C1 segment of cervical spinal cord (tissue), 14 donors: ENCODE results near the gene CACNA2D4.

Experiments
- DNase-seq, 14 donors: peaks; one replicate each; lab custom pipeline; 2025; lab: John Stamatoyannopoulos, UW

CACNA2D4 gene

GRCh38 chr12:1917172-1918070, 1.0 kb downstream of the CACNA2D4 start:
- DNase-seq: peak in 1 of 14 donors; percentile 28

- DNase-seq: peak in 2 of 14 donors; percentile 20 to 33
Observed at GRCh38 chr12:1916371-1917171, 1.9 kb downstream of the CACNA2D4 start.

- DNase-seq: no peak
Observed at GRCh38 chr12:1915082-1915968, 3.1 kb downstream of the CACNA2D4 start.

GRCh38 chr12:1914114-1914911, 4.1 kb downstream of the CACNA2D4 start:
- DNase-seq: no peak

- DNase-seq: no peak
Observed at GRCh38 chr12:1913377-1914113, 4.9 kb downstream of the CACNA2D4 start.

- no peak for DNase-seq
Observed at GRCh38 chr12:1912580-1913376, 5.7 kb downstream of the CACNA2D4 start.

- no peak for DNase-seq
Observed at GRCh38 chr12:1911598-1912575, 6.6 kb downstream of the CACNA2D4 start.

GRCh38 chr12:1910468-1910867, 8.0 kb downstream of the CACNA2D4 start:
- no peak for DNase-seq

GRCh38 chr12:1908758-1909157, 9.7 kb downstream of the CACNA2D4 start:
- no peak for DNase-seq

GRCh38 chr12:1907652-1908611, 10.5 kb downstream of the CACNA2D4 start:
- DNase-seq: no peak

- no peak for DNase-seq
Observed at GRCh38 chr12:1906579-1906978, 11.9 kb downstream of the CACNA2D4 start.

- no peak for DNase-seq
Observed at GRCh38 chr12:1904875-1905274, 13.6 kb downstream of the CACNA2D4 start.

GRCh38 chr12:1896964-1897363, 21.5 kb downstream of the CACNA2D4 start:
- DNase-seq: no peak

- DNase-seq: no peak
Observed at GRCh38 chr12:1890810-1891209, 27.6 kb downstream of the CACNA2D4 start.

- no peak for DNase-seq
Observed at GRCh38 chr12:1890119-1890703, 28.2 kb downstream of the CACNA2D4 start.

GRCh38 chr12:1888923-1889322, 29.5 kb downstream of the CACNA2D4 start:
- DNase-seq: no peak
